HCT116 (cell line): Measurements from ENCODE around the gene PAX9.

Experiments used
- CBX3 ChIP-seq: IDR thresholded peaks from 2 replicates; pipeline ENCODE4 v1.6.1; 2012; ENCODE audit warnings: low read depth
- CTCF ChIP-seq, 3 experiments: fragments of 200-600 bp in 1 of 3; sonication (generic) in 1 of 3; IDR thresholded peaks in 2 of 3; conservative IDR thresholded peaks in 1 of 3; 2 replicates each; pipeline ENCODE4 v1.5.1; 2012 to 2017; ENCODE audit warnings: low read depth in 2 of 3, low read length in 2 of 3, antibody characterized with exemption in 1 of 3, borderline replicate concordance in 1 of 3, control low read depth in 1 of 3, mild to moderate bottlenecking in 1 of 3, mixed read lengths in 1 of 3, mixed run types in 1 of 3, moderate library complexity in 1 of 3; ENCODE audit not compliant: insufficient read depth in 1 of 3
- EZH2 ChIP-seq: fragments of 200-600 bp; sonication (generic); IDR thresholded peaks from 2 replicates; pipeline ENCODE4 v1.6.1; 2017; ENCODE audit warnings: antibody characterized with exemption, mixed run types
- JUND ChIP-seq: IDR thresholded peaks from 2 replicates; pipeline ENCODE4 v1.6.1; 2012
- POLR2A ChIP-seq: IDR thresholded peaks from 2 replicates; pipeline ENCODE4 v1.7.0; 2011; ENCODE audit warnings: borderline replicate concordance; ENCODE audit not compliant: insufficient read depth, insufficient read length; ENCODE audit errors: extremely low read depth
- POLR2AphosphoS5 ChIP-seq: IDR thresholded peaks from 2 replicates; pipeline ENCODE4 v1.6.1; 2011; ENCODE audit warnings: mild to moderate bottlenecking, low read depth, low read length, moderate library complexity
- RAD21 ChIP-seq: IDR thresholded peaks from 2 replicates; pipeline ENCODE4 v1.6.1; 2012; ENCODE audit warnings: low read depth, mild to moderate bottlenecking
- REST ChIP-seq: IDR thresholded peaks from 2 replicates; pipeline ENCODE4 v1.6.1; 2012; ENCODE audit warnings: low read depth

- no peak for TF ChIP-seq POLR2A
- no peak for TF ChIP-seq RAD21
- no peak for TF ChIP-seq POLR2AphosphoS5
- no peak for TF ChIP-seq CTCF (IDR thresholded peaks at IDR 0.05 in 2 of 3, conservative IDR thresholded peaks at IDR 0.05 in 1 of 3; ENCODE audit: borderline replicate concordance in 1 of 3, insufficient read depth in 1 of 3, low read depth in 2 of 3, low read length in 2 of 3)
- TF ChIP-seq JUND: no peak
- no peak for TF ChIP-seq EZH2
- no peak for TF ChIP-seq REST
- TF ChIP-seq CBX3: no peak
Measured at GRCh38 chr14:36674659-36675058, 13.0 kb downstream of the PAX9 start.
